Activated CD4-positive, alpha-beta T cell treated with anti-CD3 and anti-CD28 coated beads, Interleukin-2, amount 10 ng/mL, durations not matched to agents 24 days and 14 days (primary cell): ENCODE data around the gene SLC2A4RG. TPM values are rescaled to one million over a fixed set of nuclear protein-coding genes. Genes with fewer than 3 reads are reported as not detected.

Experiments used
- DNase-seq: peaks from one replicate; pipeline ENCODE4 v3.0.0; 2022
- H3K27ac Mint-ChIP-seq: one replicate; pipeline ENCODE4 v1.8.0; 2022; ENCODE audit warnings: mild to moderate bottlenecking, mixed read lengths
- H3K27me3 Mint-ChIP-seq: one replicate; pipeline ENCODE4 v1.8.0; 2022; ENCODE audit warnings: mixed read lengths
- H3K36me3 Mint-ChIP-seq: one replicate; pipeline ENCODE4 v1.8.0; 2022; ENCODE audit warnings: low read depth, mild to moderate bottlenecking, mixed read lengths
- H3K4me1 Mint-ChIP-seq: one replicate; pipeline ENCODE4 v1.8.0; 2021; ENCODE audit warnings: mixed read lengths
- H3K4me3 Mint-ChIP-seq: one replicate; pipeline ENCODE4 v1.8.0; 2022; ENCODE audit warnings: mild to moderate bottlenecking, moderate library complexity, mixed read lengths
- H3K9me3 Mint-ChIP-seq: one replicate; pipeline ENCODE4 v1.8.0; 2021; ENCODE audit warnings: mixed read lengths
- intact Hi-C: fragments of 100-400 bp; cut with micrococcal nuclease; formaldehyde crosslinking; loops from one replicate; pipeline ENCODE4 v1.15.1; 2023
- total RNA-seq: library from RNA; stranded (reverse); gene quantifications from 2 replicates; pipeline ENCODE4 v1.2.3, GENCODE V29; 2022

SLC2A4RG gene
- total RNA-seq, 1 donor from 2014 or later = 41.0 TPM

DNA sequence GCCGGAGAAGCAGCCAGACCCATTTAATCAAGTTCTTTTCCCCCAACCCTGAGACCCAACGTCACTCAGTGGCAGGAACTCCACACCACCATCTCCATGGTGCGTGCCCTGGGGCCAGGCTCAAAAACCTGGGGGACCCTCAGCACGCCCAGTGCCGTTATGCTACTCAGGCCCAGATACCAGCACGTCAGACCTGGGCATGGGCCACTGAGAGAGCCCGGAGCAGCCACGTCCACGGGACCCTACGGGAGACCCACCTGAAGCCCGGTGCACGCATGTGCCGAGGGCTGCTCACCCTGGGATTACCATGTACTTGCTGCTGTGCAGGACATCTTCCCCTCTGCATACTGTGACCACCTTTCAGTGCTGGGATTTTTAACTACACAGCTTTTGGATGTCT lies 13.8 kb downstream of the SLC2A4RG start:
- no peak for DNase-seq
- Mint-ChIP-seq H3K9me3 (no peaks in the 10 kb centered on the region), H3K27me3 (peaks cover 8% of the 10 kb centered on the region), H3K27ac (no peak overlapping the region), H3K4me1 (peaks cover 17% of the 10 kb centered on the region), H3K36me3 (no peaks in the 10 kb centered on the region), H3K4me3 (no peak overlapping the region)
- intact Hi-C loops = no loop called here

GRCh38 chr20:63754008-63754407 lies 14.4 kb downstream of the SLC2A4RG start:
- no peak overlapping the region for H3K27ac Mint-ChIP-seq
- no peaks in the 10 kb centered on the region for H3K36me3 Mint-ChIP-seq
- peaks cover 9% of the 10 kb centered on the region for H3K27me3 Mint-ChIP-seq
- H3K4me1 Mint-ChIP-seq = peaks cover 17% of the 10 kb centered on the region
- no peaks in the 10 kb centered on the region for H3K9me3 Mint-ChIP-seq
- DNase-seq = no peak
- intact Hi-C loops = no loop called here
- no peak overlapping the region for H3K4me3 Mint-ChIP-seq

DNA sequence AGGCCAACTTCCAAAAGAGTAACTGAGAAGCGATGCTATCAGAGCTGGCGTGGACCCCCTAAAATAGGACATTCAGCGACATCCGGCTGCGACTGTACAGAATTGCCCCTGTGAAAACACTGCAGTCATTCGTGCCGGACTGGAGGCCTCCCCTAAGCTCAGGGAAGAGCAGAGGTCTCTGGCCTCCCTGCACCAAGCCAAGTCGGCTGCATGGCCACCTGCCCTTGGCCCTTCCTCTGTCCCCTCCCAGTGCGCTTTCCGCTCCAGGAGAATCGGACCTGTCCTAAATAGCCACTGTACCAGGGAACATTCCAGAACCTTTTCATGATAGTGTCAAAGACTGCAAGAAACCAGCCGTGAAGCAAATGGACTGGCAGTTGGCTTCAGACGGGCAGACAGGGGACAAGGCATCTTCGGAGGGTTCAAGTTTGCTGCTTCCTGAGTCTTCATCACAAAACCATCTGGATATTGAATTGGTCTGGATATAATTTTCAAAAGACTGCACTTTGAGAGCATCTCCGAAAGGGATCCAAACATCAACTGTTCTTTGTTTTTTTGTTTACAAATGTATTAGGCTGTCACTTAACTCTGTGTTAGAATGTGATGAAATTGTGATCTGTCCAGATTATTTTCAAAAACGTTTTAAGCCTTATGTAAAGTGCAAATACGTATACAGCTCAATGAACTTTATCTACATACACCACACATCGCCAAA lies 16.5 kb downstream of the SLC2A4RG start:
- Mint-ChIP-seq H3K27ac (peak overlapping the region; percentile 29), H3K4me3 (no peak overlapping the region), H3K4me1 (peaks cover 10% of the 10 kb centered on the region), H3K27me3 (peaks cover 15% of the 10 kb centered on the region), H3K36me3 (no peaks in the 10 kb centered on the region), H3K9me3 (no peaks in the 10 kb centered on the region)
- intact Hi-C loops = no loop called here
- DNase-seq = no peak

- H3K4me1 Mint-ChIP-seq = peaks cover 7% of the 10 kb centered on the region
- intact Hi-C loops = no loop called here
- H3K27me3 Mint-ChIP-seq = peaks cover 15% of the 10 kb centered on the region
- DNase-seq = peak; percentile 70
- no peaks in the 10 kb centered on the region for H3K9me3 Mint-ChIP-seq
- peak overlapping the region; percentile 29 for H3K27ac Mint-ChIP-seq
- H3K4me3 Mint-ChIP-seq = no peak overlapping the region
- H3K36me3 Mint-ChIP-seq = no peaks in the 10 kb centered on the region
These were observed 17.0 kb downstream of the SLC2A4RG start for GRCh38 chr20:63756648-63756991.

GRCh38 chr20:63758152-63758551 lies 18.6 kb downstream of the SLC2A4RG start:
- peaks cover 19% of the 10 kb centered on the region for H3K27me3 Mint-ChIP-seq
- intact Hi-C loops = no loop called here
- no peak overlapping the region for H3K4me3 Mint-ChIP-seq
- H3K9me3 Mint-ChIP-seq = no peaks in the 10 kb centered on the region
- H3K4me1 Mint-ChIP-seq = peaks cover 7% of the 10 kb centered on the region
- no peak for DNase-seq
- H3K27ac Mint-ChIP-seq = no peak overlapping the region
- H3K36me3 Mint-ChIP-seq = no peaks in the 10 kb centered on the region

DNA sequence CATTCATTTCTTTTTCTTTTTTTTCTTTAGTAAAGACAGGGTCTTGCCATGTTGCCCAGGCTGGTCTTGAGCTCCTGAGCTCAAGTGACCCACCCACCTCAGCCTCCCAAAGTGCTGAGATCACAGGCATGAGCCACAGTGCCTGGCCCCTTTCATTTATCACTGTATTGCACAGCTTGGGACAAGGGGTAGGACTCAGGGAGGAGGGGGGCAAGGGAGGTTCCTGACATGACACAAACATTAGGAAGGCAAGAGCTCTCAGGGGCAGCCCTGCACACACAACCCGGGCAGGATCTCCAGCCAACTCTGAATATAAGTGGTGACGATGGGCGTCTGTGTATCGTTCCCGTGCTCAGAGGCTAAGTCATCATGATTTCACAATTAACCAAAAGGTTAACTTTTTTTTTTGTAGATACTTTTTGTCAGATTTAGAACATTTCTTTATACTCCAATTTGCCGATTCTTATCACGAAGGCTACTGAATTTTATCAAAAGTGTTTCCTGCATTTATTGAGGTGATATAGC lies 19.9 kb downstream of the SLC2A4RG start:
- intact Hi-C loops = no loop called here
- DNase-seq = no peak
- Mint-ChIP-seq H3K9me3 (no peaks in the 10 kb centered on the region), H3K4me1 (peaks cover 7% of the 10 kb centered on the region), H3K4me3 (no peak overlapping the region), H3K27me3 (peaks cover 21% of the 10 kb centered on the region), H3K36me3 (no peaks in the 10 kb centered on the region), H3K27ac (no peak overlapping the region)

DNA sequence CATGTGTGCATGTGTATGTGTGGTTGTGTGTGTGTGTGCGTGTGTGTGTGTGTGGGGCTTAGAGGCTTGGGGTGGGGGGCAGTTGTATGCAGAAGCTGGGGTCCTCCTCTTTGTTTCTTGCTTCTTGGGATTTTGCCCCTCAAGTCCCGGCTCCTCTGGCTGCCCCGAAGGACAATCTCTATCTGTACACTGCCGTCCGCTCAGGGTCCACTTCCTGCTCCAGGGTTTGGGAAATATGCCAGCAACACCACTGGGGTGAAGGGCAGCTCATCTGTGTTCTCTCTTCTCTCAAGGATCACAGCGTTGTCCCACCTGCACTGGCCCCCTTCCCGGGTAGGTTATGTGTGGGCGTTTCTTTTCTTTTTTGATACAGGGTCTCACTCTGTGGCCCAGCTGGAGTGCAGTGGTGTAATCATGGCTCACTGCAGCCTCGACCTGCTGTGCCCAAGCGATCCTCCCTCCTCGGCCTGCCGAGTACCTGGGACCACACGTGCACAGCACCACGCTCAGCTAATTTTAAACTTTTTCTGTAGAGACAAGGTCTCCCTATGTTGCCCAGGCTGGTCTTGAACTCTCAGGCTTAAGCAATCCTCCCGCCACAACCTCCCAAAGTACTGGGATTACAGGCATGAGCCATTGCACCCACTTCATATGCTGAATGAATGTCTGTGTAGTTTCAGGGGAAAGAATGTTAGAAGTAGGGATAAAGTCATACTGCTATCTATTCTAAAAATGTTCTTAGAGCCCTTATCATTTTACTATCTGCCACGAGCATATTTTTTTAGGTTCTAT lies 25.7 kb downstream of the SLC2A4RG start:
- Mint-ChIP-seq H3K9me3 (no peaks in the 10 kb centered on the region), H3K36me3 (no peaks in the 10 kb centered on the region), H3K4me1 (no peaks in the 10 kb centered on the region), H3K27me3 (peaks cover 9% of the 10 kb centered on the region), H3K4me3 (no peak overlapping the region), H3K27ac (no peak overlapping the region)
- DNase-seq = no peak
- intact Hi-C loops = no loop called here

- no peaks in the 10 kb centered on the region for H3K4me1 Mint-ChIP-seq
- no peaks in the 10 kb centered on the region for H3K9me3 Mint-ChIP-seq
- H3K4me3 Mint-ChIP-seq = no peak overlapping the region
- no peak for DNase-seq
- H3K27ac Mint-ChIP-seq = no peak overlapping the region
- H3K36me3 Mint-ChIP-seq = no peaks in the 10 kb centered on the region
- H3K27me3 Mint-ChIP-seq = peaks cover 9% of the 10 kb centered on the region
- intact Hi-C loops = no loop called here
These were observed 26.3 kb downstream of the SLC2A4RG start for GRCh38 chr20:63765902-63766301.

GRCh38 chr20:63766695-63767426 lies 27.3 kb downstream of the SLC2A4RG start:
- Mint-ChIP-seq H3K9me3 (no peaks in the 10 kb centered on the region), H3K36me3 (no peaks in the 10 kb centered on the region), H3K27ac (no peak overlapping the region), H3K4me3 (no peak overlapping the region), H3K4me1 (no peaks in the 10 kb centered on the region), H3K27me3 (peaks cover 9% of the 10 kb centered on the region)
- DNase-seq = no peak
- intact Hi-C loops = no loop called here

GRCh38 chr20:63767456-63767855 lies 27.9 kb downstream of the SLC2A4RG start:
- Mint-ChIP-seq H3K27me3 (peaks cover 7% of the 10 kb centered on the region), H3K27ac (no peak overlapping the region), H3K36me3 (no peaks in the 10 kb centered on the region), H3K4me1 (no peaks in the 10 kb centered on the region), H3K9me3 (no peaks in the 10 kb centered on the region), H3K4me3 (no peak overlapping the region)
- DNase-seq = no peak
- intact Hi-C loops = no loop called here

- intact Hi-C loops = no loop called here
These were observed 28.3 kb downstream of the SLC2A4RG start for GRCh38 chr20:63767886-63768285.

DNA sequence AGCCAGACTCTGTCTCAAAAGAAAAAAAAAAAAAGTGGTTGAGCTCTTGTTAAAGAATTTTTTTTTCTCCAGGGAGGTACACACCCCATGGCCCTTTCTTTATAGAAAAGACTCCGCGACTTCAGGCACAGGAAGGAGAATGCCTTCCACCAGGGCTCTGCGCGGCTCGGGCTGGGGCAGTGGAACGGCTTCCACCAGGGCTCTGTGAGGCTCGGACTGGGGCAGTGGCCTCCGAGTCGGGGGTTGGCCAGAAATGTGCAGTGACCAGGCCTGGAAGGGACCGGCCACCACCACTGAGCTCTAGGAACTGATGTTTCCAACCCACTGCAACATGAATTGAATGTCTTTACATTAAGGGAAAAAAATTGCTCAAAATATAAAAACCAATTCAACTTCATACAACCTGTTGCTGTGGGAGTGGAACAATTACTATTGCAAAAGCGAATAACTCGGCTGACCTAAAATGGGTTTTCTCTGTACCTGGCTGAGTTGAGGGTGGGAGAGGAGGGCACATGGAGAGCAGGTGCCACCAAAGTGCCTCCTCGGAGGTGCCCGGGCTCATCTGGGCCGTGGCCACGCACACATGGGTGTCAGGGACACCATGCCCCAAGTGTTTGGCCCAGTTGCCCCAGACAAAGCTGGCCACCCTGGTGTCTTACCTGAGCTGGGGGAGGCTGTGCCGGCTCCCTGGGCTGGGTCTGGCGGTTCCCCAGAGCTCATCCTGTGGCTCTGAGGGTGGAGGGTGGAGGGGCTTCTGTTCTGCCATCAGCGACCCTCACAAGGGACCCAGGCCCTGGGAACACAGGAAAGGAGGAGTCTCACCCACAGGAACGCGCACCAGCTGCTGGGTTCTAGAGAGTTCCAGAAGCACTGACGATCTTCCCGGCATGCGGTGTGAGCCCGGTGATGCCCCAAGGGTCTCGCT lies 29.3 kb downstream of the SLC2A4RG start:
- no peaks in the 10 kb centered on the region for H3K4me1 Mint-ChIP-seq
- no peaks in the 10 kb centered on the region for H3K36me3 Mint-ChIP-seq
- intact Hi-C loops = no loop called here
- H3K27ac Mint-ChIP-seq = no peak overlapping the region
- peaks cover 2% of the 10 kb centered on the region for H3K27me3 Mint-ChIP-seq
- no peak overlapping the region for H3K4me3 Mint-ChIP-seq
- DNase-seq = no peak
- no peaks in the 10 kb centered on the region for H3K9me3 Mint-ChIP-seq

More at GRCh38 chr20:63767886-63768285, 28.3 kb downstream of the SLC2A4RG start:
- Mint-ChIP-seq H3K36me3 (no peaks in the 10 kb centered on the region), H3K4me3 (no peak overlapping the region), H3K9me3 (no peaks in the 10 kb centered on the region), H3K4me1 (no peaks in the 10 kb centered on the region), H3K27ac (no peak overlapping the region), H3K27me3 (peaks cover 6% of the 10 kb centered on the region)
- DNase-seq = no peak

- H3K4me3 Mint-ChIP-seq = no peak overlapping the region
- intact Hi-C loops = no loop called here
These were observed 30.4 kb downstream of the SLC2A4RG start for GRCh38 chr20:63769891-63770474.

More at GRCh38 chr20:63769891-63770474, 30.4 kb downstream of the SLC2A4RG start:
- no peak overlapping the region for H3K27ac Mint-ChIP-seq
- no peaks in the 10 kb centered on the region for H3K4me1 Mint-ChIP-seq
- H3K36me3 Mint-ChIP-seq = no peaks in the 10 kb centered on the region
- H3K27me3 Mint-ChIP-seq = peaks cover 2% of the 10 kb centered on the region
- DNase-seq = no peak
- no peaks in the 10 kb centered on the region for H3K9me3 Mint-ChIP-seq
